ENCODE data around the gene PAX5.

DNA sequence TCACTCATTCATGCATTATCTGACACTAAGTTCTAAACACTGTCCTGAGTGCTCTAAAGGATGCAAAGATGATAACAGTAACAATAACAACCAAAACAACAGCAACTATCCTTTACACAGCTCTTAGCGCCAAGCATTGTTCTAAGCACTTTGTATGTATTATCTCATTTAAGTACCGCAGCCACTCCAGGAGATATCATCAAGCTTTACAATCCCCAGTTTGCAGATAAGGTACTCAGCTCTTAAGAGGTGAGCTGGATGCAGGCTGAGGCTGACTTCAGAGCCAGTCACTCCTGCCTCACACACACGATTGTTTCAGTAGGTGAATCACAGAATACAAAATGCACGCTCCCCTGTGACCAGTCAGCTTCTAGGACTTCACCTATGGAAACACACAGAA, 141.8 kb downstream of the PAX5 start:
- TF ChIP-seq, protein P1, sequence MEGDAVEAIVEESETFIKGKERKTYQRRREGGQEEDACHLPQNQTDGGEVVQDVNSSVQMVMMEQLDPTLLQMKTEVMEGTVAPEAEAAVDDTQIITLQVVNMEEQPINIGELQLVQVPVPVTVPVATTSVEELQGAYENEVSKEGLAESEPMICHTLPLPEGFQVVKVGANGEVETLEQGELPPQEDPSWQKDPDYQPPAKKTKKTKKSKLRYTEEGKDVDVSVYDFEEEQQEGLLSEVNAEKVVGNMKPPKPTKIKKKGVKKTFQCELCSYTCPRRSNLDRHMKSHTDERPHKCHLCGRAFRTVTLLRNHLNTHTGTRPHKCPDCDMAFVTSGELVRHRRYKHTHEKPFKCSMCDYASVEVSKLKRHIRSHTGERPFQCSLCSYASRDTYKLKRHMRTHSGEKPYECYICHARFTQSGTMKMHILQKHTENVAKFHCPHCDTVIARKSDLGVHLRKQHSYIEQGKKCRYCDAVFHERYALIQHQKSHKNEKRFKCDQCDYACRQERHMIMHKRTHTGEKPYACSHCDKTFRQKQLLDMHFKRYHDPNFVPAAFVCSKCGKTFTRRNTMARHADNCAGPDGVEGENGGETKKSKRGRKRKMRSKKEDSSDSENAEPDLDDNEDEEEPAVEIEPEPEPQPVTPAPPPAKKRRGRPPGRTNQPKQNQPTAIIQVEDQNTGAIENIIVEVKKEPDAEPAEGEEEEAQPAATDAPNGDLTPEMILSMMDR (IDR thresholded peaks at IDR 0.05), result no peak
- TF ChIP-seq EZH2 (IDR thresholded peaks at IDR 0.05; ENCODE audit: borderline replicate concordance, insufficient read depth, low read depth, low read length, poor library complexity, severe bottlenecking), result no peak

All from B cell (primary cell).